HUES48 (cell line): Measurements from ENCODE around the gene ELP2.
"Not testable (repeated sequence)": the region's sequence is repeated elsewhere in the genome, so short reads cannot be mapped to it uniquely, and the experiment has no call there.

Experiments used
- H3K27ac ChIP-seq: one replicate; pipeline ENCODE4 v1.7.0; 2013; ENCODE audit warnings: low read depth, low read length, inconsistent platforms
- H3K27me3 ChIP-seq: 2 replicates; pipeline ENCODE4 v1.6.1; 2013; ENCODE audit warnings: mild to moderate bottlenecking, low read length; ENCODE audit not compliant: control insufficient read depth, insufficient read depth
- H3K36me3 ChIP-seq: 2 replicates; pipeline ENCODE4 v1.6.1; 2013; ENCODE audit warnings: low read length; ENCODE audit not compliant: control insufficient read depth, insufficient read depth
- H3K4me1 ChIP-seq: 2 replicates; pipeline ENCODE4 v1.6.1; 2013; ENCODE audit warnings: mild to moderate bottlenecking, low read length; ENCODE audit not compliant: control insufficient read depth, insufficient read depth
- H3K4me3 ChIP-seq: 2 replicates; pipeline ENCODE4 v1.5.1; 2013; ENCODE audit warnings: mild to moderate bottlenecking, low read depth, low read length
- H3K9ac ChIP-seq: 2 replicates; pipeline ENCODE4 v1.6.1; 2013; ENCODE audit warnings: mild to moderate bottlenecking, low read depth, low read length, moderate library complexity
- H3K9me3 ChIP-seq: 2 replicates; pipeline ENCODE4 v1.6.1; 2013; ENCODE audit warnings: low read length; ENCODE audit not compliant: control insufficient read depth, insufficient read depth

The ELP2 gene

DNA sequence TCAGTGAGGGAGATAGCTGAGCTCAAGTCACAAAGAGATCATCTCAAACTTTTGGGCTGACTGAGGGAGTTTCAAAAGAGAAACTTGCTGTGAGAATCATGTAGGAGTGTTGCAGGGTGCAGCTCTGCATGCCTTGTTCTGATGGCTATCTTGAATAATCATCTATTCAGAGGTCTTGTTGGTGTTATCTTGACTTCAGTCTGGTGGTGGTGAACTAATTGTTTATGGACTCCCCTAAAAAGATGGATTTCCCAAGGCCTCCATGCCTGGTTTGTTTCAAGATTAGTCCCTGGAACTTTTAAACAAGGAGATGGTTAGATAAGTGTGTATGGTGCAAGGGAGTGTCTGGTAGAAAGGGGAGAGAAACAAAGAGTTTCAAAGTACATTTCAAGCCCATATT is 30.4 kb upstream of the ELP2 start:
- no peaks in the 10 kb centered on the region for H3K27me3 ChIP-seq
- no peaks in the 10 kb centered on the region for H3K36me3 ChIP-seq
- no peak overlapping the region for H3K4me3 ChIP-seq
- no peaks in the 10 kb centered on the region for H3K4me1 ChIP-seq
- H3K9ac ChIP-seq: no peak overlapping the region
- H3K9me3 ChIP-seq: peaks cover 8% of the 10 kb centered on the region; the same call in 1 of the 2 replicates
- H3K27ac ChIP-seq: no peak overlapping the region

DNA sequence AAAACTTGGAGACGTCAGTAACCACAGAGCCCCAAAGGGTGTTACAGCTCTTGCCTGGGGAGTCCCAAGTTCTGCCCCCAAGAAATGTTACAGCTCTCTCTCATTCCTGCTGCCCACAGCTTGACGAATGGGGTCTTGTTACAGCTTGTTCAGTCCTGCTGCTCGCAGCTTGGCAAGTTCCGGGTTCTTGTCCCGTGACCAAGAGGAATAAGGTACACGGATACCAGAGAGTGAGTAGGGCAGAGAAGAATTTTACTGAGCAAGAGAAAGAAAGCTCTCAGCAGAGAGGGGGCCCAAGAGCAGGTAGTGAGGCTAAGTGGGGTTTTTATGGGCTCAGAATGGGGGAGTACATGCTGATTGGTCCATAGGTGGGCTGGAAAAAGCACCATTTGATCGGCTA is 27.8 kb upstream of the ELP2 start:
- H3K27ac ChIP-seq: no peak overlapping the region
- no peaks in the 10 kb centered on the region for H3K27me3 ChIP-seq

DNA sequence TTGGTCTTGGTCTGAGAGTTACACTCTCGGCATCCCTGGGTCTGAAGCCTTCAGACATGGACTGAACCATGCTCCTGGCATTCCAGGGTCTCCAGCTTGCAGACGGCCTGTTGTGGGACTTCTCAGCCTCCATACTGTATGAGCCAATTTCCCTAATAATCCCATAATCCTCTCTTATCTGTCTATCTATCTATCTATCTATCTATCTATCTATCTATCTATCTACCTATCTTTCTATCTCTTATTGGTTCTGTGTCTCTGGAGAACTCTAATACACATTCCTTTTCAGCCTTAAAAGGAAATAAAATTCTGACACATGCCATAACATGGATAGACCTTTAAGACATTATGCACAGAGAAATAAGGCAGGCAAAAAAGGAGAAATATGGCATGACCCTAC is 24.9 kb upstream of the ELP2 start:
- no peak overlapping the region for H3K27ac ChIP-seq
- no peak overlapping the region for H3K9ac ChIP-seq
- H3K36me3 ChIP-seq: peaks cover 16% of the 10 kb centered on the region
- H3K4me1 ChIP-seq: no peaks in the 10 kb centered on the region
- peaks cover 8% of the 10 kb centered on the region; the same call in 1 of the 2 replicates for H3K9me3 ChIP-seq
- no peaks in the 10 kb centered on the region for H3K27me3 ChIP-seq
- no peak overlapping the region for H3K4me3 ChIP-seq

More for the DNA sequence above, 27.8 kb upstream of the ELP2 start:
- Histone ChIP-seq H3K9me3 (peaks cover 8% of the 10 kb centered on the region; the same call in 1 of the 2 replicates), H3K4me3 (no peak overlapping the region), H3K36me3 (no peaks in the 10 kb centered on the region), H3K4me1 (no peaks in the 10 kb centered on the region), H3K9ac (no peak overlapping the region)

DNA sequence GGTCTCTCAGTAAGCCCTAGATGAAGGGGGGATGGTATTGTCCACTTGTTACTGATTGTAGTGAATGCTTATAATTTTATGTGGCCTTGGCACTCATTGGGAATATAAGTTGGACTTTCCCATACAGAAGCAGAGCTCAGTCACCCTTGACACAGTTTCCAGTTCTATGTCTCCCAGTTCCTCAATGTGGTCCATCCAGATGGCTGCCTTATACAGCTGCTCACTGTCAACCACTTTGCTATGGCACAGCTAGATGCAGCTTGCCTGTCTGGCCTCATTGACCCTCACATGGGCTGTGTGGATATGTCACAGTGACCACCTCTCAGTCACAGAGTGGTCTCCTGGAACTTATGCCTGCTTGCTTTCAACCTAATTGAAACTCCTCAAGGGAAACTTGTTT is 22.2 kb upstream of the ELP2 start:
- no peak overlapping the region for H3K4me3 ChIP-seq
- no peaks in the 10 kb centered on the region for H3K9me3 ChIP-seq
- no peak overlapping the region for H3K27ac ChIP-seq
- H3K27me3 ChIP-seq: no peaks in the 10 kb centered on the region
- peaks cover 44% of the 10 kb centered on the region for H3K36me3 ChIP-seq
- H3K9ac ChIP-seq: no peak overlapping the region
- no peaks in the 10 kb centered on the region for H3K4me1 ChIP-seq

DNA sequence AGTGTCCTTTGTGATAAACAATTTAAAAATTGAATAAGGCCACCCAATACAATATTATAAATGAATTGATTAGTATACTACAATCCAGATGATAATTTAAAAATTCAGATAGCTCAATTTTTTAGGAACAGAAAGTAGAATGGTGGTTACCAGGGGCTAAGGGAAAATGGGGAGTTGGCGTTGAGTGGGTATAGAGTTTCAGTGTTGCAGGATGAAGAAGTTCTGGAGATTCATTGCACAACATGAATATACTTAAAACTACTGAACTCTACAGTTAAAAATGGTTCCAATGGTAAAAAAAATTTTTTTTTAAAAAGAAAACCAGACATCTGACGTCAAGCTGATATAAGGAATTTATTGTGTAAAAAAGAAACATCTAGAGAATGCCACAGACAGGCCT is 21.5 kb upstream of the ELP2 start:
- no peak overlapping the region for H3K27ac ChIP-seq
- no peaks in the 10 kb centered on the region for H3K27me3 ChIP-seq
- H3K9ac ChIP-seq: no peak overlapping the region
- peaks cover 51% of the 10 kb centered on the region for H3K36me3 ChIP-seq
- no peak overlapping the region for H3K4me3 ChIP-seq
- no peaks in the 10 kb centered on the region for H3K4me1 ChIP-seq
- no peaks in the 10 kb centered on the region for H3K9me3 ChIP-seq

DNA sequence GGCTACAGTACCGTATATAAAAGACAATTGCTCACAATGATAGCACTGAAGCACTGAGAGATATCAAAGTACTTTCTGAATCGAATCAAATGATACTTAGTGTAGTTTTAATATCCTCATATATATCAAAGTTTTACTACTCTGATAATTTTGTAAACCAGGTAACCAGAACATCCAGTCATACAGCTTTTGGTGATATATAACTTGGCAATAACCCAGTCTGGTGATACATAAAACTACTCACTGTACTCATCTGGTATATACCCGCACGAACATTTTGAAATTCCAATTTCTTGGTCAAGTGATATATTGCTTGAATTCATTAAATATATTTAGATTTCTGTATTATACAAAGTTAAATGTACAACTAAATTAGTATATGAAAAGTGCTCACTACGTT is 21.1 kb upstream of the ELP2 start:
- Histone ChIP-seq H3K27ac (no peak overlapping the region), H3K9me3 (no peaks in the 10 kb centered on the region), H3K36me3 (peaks cover 55% of the 10 kb centered on the region), H3K27me3 (no peaks in the 10 kb centered on the region), H3K4me3 (no peak overlapping the region), H3K9ac (no peak overlapping the region), H3K4me1 (no peaks in the 10 kb centered on the region)

DNA sequence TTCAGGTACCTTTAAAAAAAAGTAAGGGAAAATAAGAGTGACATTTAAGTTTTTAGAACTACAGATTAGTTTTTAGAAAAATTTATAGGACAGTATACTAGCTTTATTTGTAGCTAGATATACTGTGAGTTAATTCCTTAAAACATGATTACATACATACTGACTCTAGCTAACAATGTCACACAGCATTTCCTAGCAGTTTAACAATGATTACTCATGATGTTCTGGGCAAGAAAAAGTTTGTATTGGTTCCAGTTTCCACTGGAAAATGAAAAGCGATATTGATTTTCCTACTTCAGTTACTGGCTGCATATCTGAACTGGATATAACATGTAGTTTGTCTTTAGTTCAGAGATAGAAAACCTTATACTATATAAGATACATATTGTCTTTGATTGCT is 20.0 kb upstream of the ELP2 start:
- Histone ChIP-seq H3K27ac (no peak overlapping the region), H3K36me3 (peaks cover 66% of the 10 kb centered on the region), H3K9me3 (no peaks in the 10 kb centered on the region), H3K4me3 (no peak overlapping the region), H3K27me3 (no peaks in the 10 kb centered on the region), H3K9ac (no peak overlapping the region), H3K4me1 (no peaks in the 10 kb centered on the region)

DNA sequence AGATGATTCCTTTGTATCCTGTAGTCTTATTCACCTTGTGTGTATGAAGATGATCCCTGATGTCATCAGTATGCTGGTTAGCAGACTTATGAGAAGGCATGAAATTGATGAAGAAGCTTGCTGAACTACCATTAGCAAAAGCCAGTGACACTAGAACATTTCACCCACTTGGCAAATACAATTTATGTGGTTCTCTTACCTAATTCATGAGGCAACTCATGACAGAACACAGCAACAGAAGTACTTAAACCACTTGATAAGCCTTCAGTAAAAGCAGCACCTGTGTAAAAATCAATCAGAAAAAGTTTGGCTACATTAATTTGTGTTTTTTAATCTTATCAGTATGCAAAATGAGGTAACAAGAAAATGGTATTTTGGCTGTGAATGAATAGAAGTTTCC is 17.4 kb upstream of the ELP2 start:
- peaks cover 88% of the 10 kb centered on the region for H3K36me3 ChIP-seq
- H3K9me3 ChIP-seq: no peaks in the 10 kb centered on the region
- no peak overlapping the region for H3K9ac ChIP-seq
- no peaks in the 10 kb centered on the region for H3K27me3 ChIP-seq
- H3K4me1 ChIP-seq: no peaks in the 10 kb centered on the region
- no peak overlapping the region for H3K4me3 ChIP-seq
- H3K27ac ChIP-seq: no peak overlapping the region

DNA sequence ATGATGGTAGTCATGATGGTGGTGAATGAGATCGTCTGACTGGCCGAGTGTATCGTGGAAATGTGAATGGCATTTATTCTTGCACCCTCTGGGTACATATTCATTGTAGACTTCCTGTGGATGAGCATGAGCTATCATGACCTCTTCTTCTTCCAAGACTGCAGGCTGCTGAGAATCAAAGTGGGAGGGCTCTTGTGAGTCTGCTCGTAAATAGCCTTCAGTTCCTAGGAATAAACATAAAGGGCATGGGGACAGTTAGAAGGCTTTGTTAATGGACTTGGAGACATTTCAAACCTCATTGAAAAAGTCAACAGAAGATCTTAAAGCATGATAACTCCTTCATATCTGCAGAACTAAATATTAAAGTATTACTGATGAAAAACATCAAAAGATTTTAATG is 15.4 kb upstream of the ELP2 start:
- Histone ChIP-seq H3K27me3 (no peaks in the 10 kb centered on the region), H3K4me3 (no peak overlapping the region), H3K4me1 (no peaks in the 10 kb centered on the region), H3K9me3 (no peaks in the 10 kb centered on the region), H3K36me3 (peaks cover 92% of the 10 kb centered on the region), H3K9ac (no peak overlapping the region), H3K27ac (no peak overlapping the region)

DNA sequence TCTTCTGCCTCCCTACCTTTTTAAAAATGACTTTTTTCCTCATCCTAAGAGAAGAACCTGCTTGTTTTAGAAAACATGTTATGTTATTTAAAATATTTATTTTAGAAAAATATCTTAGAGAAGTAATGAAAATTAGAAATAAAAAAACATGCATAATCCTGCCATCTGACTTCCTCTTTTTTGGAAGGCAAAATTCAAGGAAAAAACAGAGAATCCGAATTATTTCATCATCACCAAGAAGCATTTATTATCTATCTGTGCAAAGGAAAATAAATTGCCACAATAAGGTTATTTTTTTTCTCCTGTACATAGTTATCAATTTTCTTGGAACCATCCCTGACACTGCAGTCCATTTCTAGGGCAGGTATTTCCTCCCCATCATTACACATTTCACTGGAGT is 15.0 kb upstream of the ELP2 start:
- no peaks in the 10 kb centered on the region for H3K4me1 ChIP-seq
- H3K27me3 ChIP-seq: no peaks in the 10 kb centered on the region
- H3K36me3 ChIP-seq: peaks cover 92% of the 10 kb centered on the region
- H3K27ac ChIP-seq: no peak overlapping the region
- H3K9ac ChIP-seq: no peak overlapping the region
- H3K4me3 ChIP-seq: no peak overlapping the region
- no peaks in the 10 kb centered on the region for H3K9me3 ChIP-seq

DNA sequence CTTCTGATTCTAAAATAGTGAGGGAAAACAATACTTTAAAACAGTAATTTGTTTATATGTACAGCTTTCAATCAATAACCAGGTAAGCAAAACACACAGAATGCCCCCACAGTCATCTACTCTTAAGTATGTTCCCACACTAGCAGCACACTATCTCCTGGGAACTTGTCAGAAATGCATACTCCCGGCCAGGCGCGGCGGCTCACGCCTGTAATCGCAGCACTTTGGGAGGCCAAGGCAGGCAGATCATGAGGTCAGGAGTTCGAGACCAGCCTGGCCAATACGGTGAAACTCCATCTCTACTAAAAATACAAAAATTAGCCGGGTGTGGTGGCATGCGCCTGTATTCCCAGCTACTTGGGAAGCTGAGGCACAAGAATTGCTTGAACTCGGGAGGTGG is 12.9 kb upstream of the ELP2 start:
- peaks cover 92% of the 10 kb centered on the region for H3K36me3 ChIP-seq
- not testable (repeated sequence) for H3K27me3 ChIP-seq, H3K4me1 ChIP-seq, H3K27ac ChIP-seq, H3K9me3 ChIP-seq, H3K4me3 ChIP-seq, H3K9ac ChIP-seq

DNA sequence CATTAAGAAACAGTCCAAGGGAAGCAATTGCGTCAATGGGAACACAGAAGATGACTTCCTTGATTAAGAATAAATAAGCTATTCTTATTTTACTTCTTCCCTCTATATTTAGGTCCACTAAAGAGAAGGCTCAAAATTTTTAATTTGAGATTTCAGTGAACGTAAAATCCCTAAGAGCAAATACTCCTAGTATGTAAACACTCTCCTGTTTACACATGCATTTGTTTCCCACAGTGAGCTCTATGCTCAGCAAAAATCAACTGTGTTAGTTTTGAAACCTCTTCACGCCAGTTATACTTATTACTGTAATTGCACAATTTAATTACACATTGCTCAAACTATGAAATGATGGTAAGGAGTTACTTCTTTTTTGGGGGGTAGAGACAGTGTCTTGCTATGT is 9.4 kb upstream of the ELP2 start:
- Histone ChIP-seq H3K4me3 (no peak overlapping the region), H3K9ac (no peak overlapping the region), H3K27me3 (no peaks in the 10 kb centered on the region), H3K36me3 (peaks cover 96% of the 10 kb centered on the region), H3K27ac (no peak overlapping the region), H3K9me3 (no peaks in the 10 kb centered on the region), H3K4me1 (no peaks in the 10 kb centered on the region)
